Mammary epithelial cell (primary cell): ENCODE measurements around the gene SLC25A47.

ENCODE experiments used
- CTCF ChIP-seq, 2 donors: IDR thresholded peaks in 1 of 2; conservative IDR thresholded peaks in 1 of 2; 2 replicates each; pipeline ENCODE4 v1.5.1; 2011 to 2012; ENCODE audit warnings: inconsistent platforms in 2 of 2, low read length in 2 of 2, mild to moderate bottlenecking in 2 of 2, control low read depth in 1 of 2, low read depth in 1 of 2; ENCODE audit not compliant: insufficient read depth in 1 of 2; ENCODE audit errors: extremely low read depth in 1 of 2
- EZH2 ChIP-seq: IDR thresholded peaks from 2 replicates; pipeline ENCODE4 v1.6.1; 2012; ENCODE audit warnings: low read length, inconsistent platforms, borderline replicate concordance

- TF ChIP-seq EZH2, result no peak
- no peak for TF ChIP-seq CTCF (conservative IDR thresholded peaks at IDR 0.05 in 1 of 2, IDR thresholded peaks at IDR 0.05 in 1 of 2; ENCODE audit: extremely low read depth in 1 of 2, insufficient read depth in 1 of 2, low read depth in 1 of 2, low read length in 2 of 2)
Measured at GRCh38 chr14:100336618-100337530, 13.7 kb downstream of the SLC25A47 start.
